T-helper 1 cell (primary cell): ENCODE data around the gene SHC1.
A peak's percentile ranks its signal among the peaks of the same experiment; 100 is the strongest.

Source experiments
- DNase-seq, 5 donors: peaks; one replicate each; pipeline ENCODE4 v3.0.0-alpha.2; 2012 to 2020

The SHC1 gene

GRCh38 chr1:155008015-155008941 lies 37.7 kb upstream of the SHC1 start:
- peak in 1 of 5 donors; percentile 81 for DNase-seq

GRCh38 chr1:155007251-155007828 lies 36.8 kb upstream of the SHC1 start:
- no peak for DNase-seq

GRCh38 chr1:155006601-155007101 lies 36.1 kb upstream of the SHC1 start:
- DNase-seq, result peak in 1 of 5 donors; percentile 70

- peak in 2 of 5 donors; percentile 32 to 54 for DNase-seq
These were observed 34.8 kb upstream of the SHC1 start for GRCh38 chr1:155005076-155006011.

GRCh38 chr1:155004352-155005075 lies 34.0 kb upstream of the SHC1 start:
- DNase-seq, result peak in 1 of 5 donors; percentile 63

- peak in 1 of 5 donors; percentile 49 for DNase-seq
These were observed 33.3 kb upstream of the SHC1 start for GRCh38 chr1:155003766-155004351.

- no peak for DNase-seq
These were observed 32.7 kb upstream of the SHC1 start for GRCh38 chr1:155003227-155003765.

GRCh38 chr1:155002464-155003226 lies 32.1 kb upstream of the SHC1 start, which contains the start of gene ZBTB7B:
TSS of gene ZBTB7B (plus strand) at chr1:155002802. CDS start at chr1:155014661, 11,859 bp downstream.
- no peak for DNase-seq

GRCh38 chr1:155001675-155002463 lies 31.3 kb upstream of the SHC1 start:
- peak; percentile 95 to 98 (median 97) for DNase-seq

GRCh38 chr1:155001425-155001674 lies 30.8 kb upstream of the SHC1 start:
- no peak for DNase-seq

- peak; percentile 70 to 83 (median 77) for DNase-seq
These were observed 30.3 kb upstream of the SHC1 start for GRCh38 chr1:155000726-155001424.

GRCh38 chr1:155000411-155000725 lies 29.8 kb upstream of the SHC1 start:
- DNase-seq, result no peak

- DNase-seq, result peak in 1 of 5 donors; percentile 50
These were observed 29.2 kb upstream of the SHC1 start for GRCh38 chr1:154999571-155000410.

- DNase-seq, result peak in 3 of 5 donors; percentile 38 to 76 (median 53)
These were observed 28.4 kb upstream of the SHC1 start for GRCh38 chr1:154998818-154999570.

- DNase-seq, result no peak
These were observed 27.7 kb upstream of the SHC1 start for GRCh38 chr1:154998201-154998780.

- DNase-seq, result no peak
These were observed 26.6 kb upstream of the SHC1 start for GRCh38 chr1:154996966-154997701.
